Measurements from ENCODE around the gene CWC27. TPM values are rescaled to one million over a fixed set of nuclear protein-coding genes. Genes with fewer than 3 reads are reported as not detected.

The CWC27 gene
- total and polyA plus RNA-seq, 2 of the 13 experiments (the other 11 are each of a cell fraction or from before 2014, with no cell fraction given), result 21.1 to 25.7 TPM

DNA sequence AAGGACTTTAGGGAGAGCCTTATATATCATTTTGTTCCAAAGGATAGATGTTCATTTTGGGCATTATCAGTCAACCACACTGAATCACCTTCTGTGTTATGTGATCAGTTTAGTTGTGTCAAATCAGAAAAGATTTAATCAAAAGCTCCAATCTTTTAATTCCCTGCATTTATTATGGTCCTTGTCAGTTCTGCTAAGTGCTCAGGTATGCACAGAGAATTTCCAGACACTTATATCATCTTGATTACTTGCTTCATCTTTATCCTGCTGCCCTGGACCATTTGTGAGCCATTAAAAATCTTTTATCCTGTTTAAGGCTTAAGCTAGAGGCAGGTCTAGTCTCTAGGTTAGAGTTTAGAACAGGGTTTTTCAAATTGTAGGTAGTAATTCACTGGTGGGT is 179.1 kb downstream of the CWC27 start:
- no peak overlapping the region for H3K27ac ChIP-seq (ENCODE audit: extremely low read length, insufficient read depth, low read length)
- peaks cover 6% of the 10 kb centered on the region; the same call in 1 of the 2 replicates for H3K4me1 ChIP-seq (ENCODE audit: insufficient read depth, low read length)
- H3K9me3 ChIP-seq (ENCODE audit: low read length), result no peaks in the 10 kb centered on the region
- H4K20me1 ChIP-seq (ENCODE audit: insufficient read depth, low read length), result no peaks in the 10 kb centered on the region
- ChIA-PET POLR2A (no interaction called here), CTCF (ENCODE audit: low intra/inter-chr PET ratio, low total read pairs) (no interaction called here)
- no peak overlapping the region for H3K4me3 ChIP-seq (replicated peaks in 1 of 3; ENCODE audit: insufficient read depth in 1 of 3, low read depth in 2 of 3, low read length in 3 of 3)
- H3K9ac ChIP-seq (ENCODE audit: insufficient read depth, low read depth, low read length), result no peak overlapping the region
- no peaks in the 10 kb centered on the region for H3K79me2 ChIP-seq (ENCODE audit: insufficient read depth, low read length)
- no peak overlapping the region for H3K4me2 ChIP-seq (ENCODE audit: low read depth, low read length)
- FAIRE-seq, result no peak
- ATAC-seq, result no peak
- no peaks in the 10 kb centered on the region for H3K36me3 ChIP-seq (replicated peaks in 1 of 2; ENCODE audit: control insufficient read depth in 1 of 2, insufficient read depth in 2 of 2, low read length in 2 of 2)
- DNase-seq (ENCODE audit: low spot score), result no peak
- in situ Hi-C loops (cut with HindIII; ENCODE audit: extremely low pct_ligation_motif_present, low pct_unique_long_range_greater_than_20kb), result no loop called here
- H2AFZ ChIP-seq (ENCODE audit: low read length), result no peak overlapping the region
- TF ChIP-seq TSC22D2 (CRISPR knock-in tag; IDR thresholded peaks at IDR 0.05; ENCODE audit: borderline replicate concordance) (no peak), ZNF432 (CRISPR knock-in tag; IDR thresholded peaks at IDR 0.05; ENCODE audit: borderline replicate concordance) (no peak), RFXANK (CRISPR knock-in tag; IDR thresholded peaks at IDR 0.05) (no peak), ZFYVE20 (CRISPR knock-in tag; IDR thresholded peaks at IDR 0.05; ENCODE audit: borderline replicate concordance, low read depth) (no peak), MLX (CRISPR knock-in tag; IDR thresholded peaks at IDR 0.05) (no peak), ADNP (CRISPR knock-in tag; IDR thresholded peaks at IDR 0.05) (no peak), PAWR (CRISPR knock-in tag; IDR thresholded peaks at IDR 0.05; ENCODE audit: borderline replicate concordance) (no peak), ZSCAN21 (CRISPR knock-in tag; IDR thresholded peaks at IDR 0.05; ENCODE audit: borderline replicate concordance) (no peak), SIN3B (IDR thresholded peaks at IDR 0.05; ENCODE audit: low read length) (no peak), MXD1 (CRISPR knock-in tag; IDR thresholded peaks at IDR 0.05) (no peak)
- TF ChIP-seq, protein P1, sequence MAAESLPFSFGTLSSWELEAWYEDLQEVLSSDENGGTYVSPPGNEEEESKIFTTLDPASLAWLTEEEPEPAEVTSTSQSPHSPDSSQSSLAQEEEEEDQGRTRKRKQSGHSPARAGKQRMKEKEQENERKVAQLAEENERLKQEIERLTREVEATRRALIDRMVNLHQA (CRISPR knock-in tag; IDR thresholded peaks at IDR 0.05), result no peak
- TF ChIP-seq, protein P2, sequence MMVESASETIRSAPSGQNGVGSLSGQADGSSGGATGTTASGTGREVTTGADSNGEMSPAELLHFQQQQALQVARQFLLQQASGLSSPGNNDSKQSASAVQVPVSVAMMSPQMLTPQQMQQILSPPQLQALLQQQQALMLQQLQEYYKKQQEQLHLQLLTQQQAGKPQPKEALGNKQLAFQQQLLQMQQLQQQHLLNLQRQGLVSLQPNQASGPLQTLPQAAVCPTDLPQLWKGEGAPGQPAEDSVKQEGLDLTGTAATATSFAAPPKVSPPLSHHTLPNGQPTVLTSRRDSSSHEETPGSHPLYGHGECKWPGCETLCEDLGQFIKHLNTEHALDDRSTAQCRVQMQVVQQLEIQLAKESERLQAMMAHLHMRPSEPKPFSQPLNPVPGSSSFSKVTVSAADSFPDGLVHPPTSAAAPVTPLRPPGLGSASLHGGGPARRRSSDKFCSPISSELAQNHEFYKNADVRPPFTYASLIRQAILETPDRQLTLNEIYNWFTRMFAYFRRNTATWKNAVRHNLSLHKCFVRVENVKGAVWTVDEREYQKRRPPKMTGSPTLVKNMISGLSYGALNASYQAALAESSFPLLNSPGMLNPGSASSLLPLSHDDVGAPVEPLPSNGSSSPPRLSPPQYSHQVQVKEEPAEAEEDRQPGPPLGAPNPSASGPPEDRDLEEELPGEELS (CRISPR knock-in tag; IDR thresholded peaks at IDR 0.05), result no peak
- intact Hi-C loops (cut with micrococcal nuclease; ENCODE audit: unreplicated experiment), result no loop called here
- BruUV-seq (replicated peaks), result no TSS peak
- no peaks in the 10 kb centered on the region for H3K27me3 ChIP-seq (ENCODE audit: control insufficient read depth in 1 of 2, insufficient read depth in 2 of 2, low read length in 2 of 2)
